Bronchial epithelial cell (primary cell): ENCODE results near the gene PPP1R2. TPM values are rescaled to one million over a fixed set of nuclear protein-coding genes. Genes with fewer than 3 reads are reported as not detected.
"Not testable (repeated sequence)": the region's sequence is repeated elsewhere in the genome, so short reads cannot be mapped to it uniquely, and the experiment has no call there.

Source experiments
- DNase-seq: peaks from one replicate; pipeline ENCODE4 v3.0.0-alpha.2; 2010; ENCODE audit warnings: low read depth
- FAIRE-seq: peaks from 2 replicates; lab custom pipeline; 2011; peaks lifted over from hg19 to GRCh38; lab: Jason Lieb, UNC
- H3K27me3 ChIP-seq: 2 replicates; pipeline ENCODE4 v1.5.1; 2011; ENCODE audit warnings: low read length; ENCODE audit not compliant: control insufficient read depth, insufficient read depth
- H3K36me3 ChIP-seq: 2 replicates; pipeline ENCODE4 v1.5.1; 2011; ENCODE audit warnings: low read length; ENCODE audit not compliant: control insufficient read depth, insufficient read depth
- H3K4me3 ChIP-seq: 2 replicates; pipeline ENCODE4 v1.5.1; 2011; ENCODE audit warnings: mild to moderate bottlenecking, low read depth, low read length, control low read depth
- CTCF ChIP-seq: IDR thresholded peaks from 2 replicates; pipeline ENCODE4 v1.5.1; 2011; ENCODE audit warnings: mild to moderate bottlenecking, moderate library complexity, low read length, control low read depth, inconsistent platforms; ENCODE audit not compliant: insufficient read depth, severe bottlenecking
- total RNA-seq: library from RNA; depleted of rRNA; stranded (reverse); fragments of >200 nt; gene quantifications from 2 replicates; pipeline ENCODE4 v1.2.1, GENCODE V29; 2014

The PPP1R2 gene
- total RNA-seq, 1 donor from 2014 or later: 57.9 TPM

- no peak overlapping the region for H3K4me3 ChIP-seq
- no peaks in the 10 kb centered on the region for H3K27me3 ChIP-seq
- DNase-seq (no peak), FAIRE-seq (no peak)
- TF ChIP-seq CTCF: no peak
- H3K36me3 ChIP-seq: no peaks in the 10 kb centered on the region
Measured at GRCh38 chr3:195475614-195476013, 67.5 kb downstream of the PPP1R2 start.

- not testable (repeated sequence) for FAIRE-seq
Measured at GRCh38 chr3:195475116-195475515, 68.0 kb downstream of the PPP1R2 start.

GRCh38 chr3:195468841-195469240, 74.3 kb downstream of the PPP1R2 start:
- Histone ChIP-seq H3K4me3 (no peak overlapping the region), H3K36me3 (no peaks in the 10 kb centered on the region), H3K27me3 (no peaks in the 10 kb centered on the region)
- TF ChIP-seq CTCF: no peak
- DNase-seq (no peak), FAIRE-seq (no peak)

More at GRCh38 chr3:195475116-195475515, 68.0 kb downstream of the PPP1R2 start:
- not testable (repeated sequence) for DNase-seq, H3K27me3 ChIP-seq, H3K36me3 ChIP-seq, H3K4me3 ChIP-seq

GRCh38 chr3:195468391-195468776, 74.7 kb downstream of the PPP1R2 start:
- no peak for FAIRE-seq
- no peak for TF ChIP-seq CTCF
- no peaks in the 10 kb centered on the region for H3K27me3 ChIP-seq
- no peak for DNase-seq
- no peaks in the 10 kb centered on the region for H3K36me3 ChIP-seq
- no peak overlapping the region for H3K4me3 ChIP-seq

GRCh38 chr3:195467641-195468390, 75.3 kb downstream of the PPP1R2 start:
- Histone ChIP-seq H3K27me3 (no peaks in the 10 kb centered on the region), H3K36me3 (no peaks in the 10 kb centered on the region), H3K4me3 (no peak overlapping the region)
- TF ChIP-seq CTCF: no peak
- DNase-seq (peak; percentile 32), FAIRE-seq (no peak)

GRCh38 chr3:195466251-195466650, 76.9 kb downstream of the PPP1R2 start:
- no peak for DNase-seq

More at GRCh38 chr3:195466251-195466650, 76.9 kb downstream of the PPP1R2 start:
- FAIRE-seq: no peak
- TF ChIP-seq CTCF: no peak
- H3K4me3 ChIP-seq: no peak overlapping the region
- no peaks in the 10 kb centered on the region for H3K36me3 ChIP-seq
- H3K27me3 ChIP-seq: no peaks in the 10 kb centered on the region

Other genes with a start within 250 kb of the PPP1R2 start
- 51.9 and 98.7 TPM in 2 replicates for gene ACAP2, start 100.3 kb downstream of the PPP1R2 start, total RNA-seq
- gene APOD, start 40.6 kb upstream of the PPP1R2 start, total RNA-seq: 0.77 and 3.9 TPM in 2 replicates
- gene MUC20, start 177.7 kb upstream of the PPP1R2 start, total RNA-seq: 1.6 and 6.8 TPM in 2 replicates